PFSK-1 (cell line): ENCODE measurements around the gene MED28.

ENCODE experiments used
- FOXP2 ChIP-seq: optimal IDR thresholded peaks from 2 replicates; pipeline ENCODE3; 2011; ENCODE audit warnings: borderline replicate concordance, control low read depth, inconsistent platforms; ENCODE audit not compliant: insufficient read depth; ENCODE audit errors: extremely low read length, extremely low read depth
- POLR2AphosphoS5 ChIP-seq: IDR thresholded peaks from 2 replicates; pipeline ENCODE4 v1.6.1; 2012; ENCODE audit warnings: low read depth, mild to moderate bottlenecking, control low read depth, low read length, moderate library complexity
- REST ChIP-seq, 2 experiments: IDR thresholded peaks; 2 replicates each; pipeline versions ENCODE4 v1.6.1 to v1.8.0; 2011 to 2012; ENCODE audit warnings: low read depth in 2 of 2, low read length in 2 of 2, control low read depth in 1 of 2, inconsistent platforms in 1 of 2, mild to moderate bottlenecking in 1 of 2, moderate library complexity in 1 of 2; ENCODE audit not compliant: insufficient read depth in 1 of 2
- SIN3A ChIP-seq: IDR thresholded peaks from 2 replicates; pipeline ENCODE4 v1.6.1; 2012; ENCODE audit warnings: mild to moderate bottlenecking, low read length, moderate library complexity, borderline replicate concordance; ENCODE audit not compliant: insufficient read depth
- TAF1 ChIP-seq: IDR thresholded peaks from 2 replicates; pipeline ENCODE4 v1.6.1; 2012; ENCODE audit warnings: low read length, control low read depth, borderline replicate concordance; ENCODE audit not compliant: insufficient read depth

Gene MED28

GRCh38 chr4:17589355-17589754 is 25.1 kb upstream of the MED28 start:
- TF ChIP-seq REST (IDR thresholded peaks at IDR 0.05; ENCODE audit: insufficient read depth in 1 of 2, low read depth in 2 of 2, low read length in 2 of 2) = no peak
- no peak for TF ChIP-seq TAF1
- no peak for TF ChIP-seq POLR2AphosphoS5
- TF ChIP-seq SIN3A = no peak
- no peak for TF ChIP-seq FOXP2

- TF ChIP-seq REST (IDR thresholded peaks at IDR 0.05; ENCODE audit: insufficient read depth in 1 of 2, low read depth in 2 of 2, low read length in 2 of 2) (no peak), FOXP2 (no peak), SIN3A (no peak), TAF1 (no peak), POLR2AphosphoS5 (no peak)
Measured at GRCh38 chr4:17595471-17596005, 18.9 kb upstream of the MED28 start.

- no peak for TF ChIP-seq SIN3A
- TF ChIP-seq REST (IDR thresholded peaks at IDR 0.05; ENCODE audit: insufficient read depth in 1 of 2, low read depth in 2 of 2, low read length in 2 of 2) = no peak
- TF ChIP-seq FOXP2 = no peak
- no peak for TF ChIP-seq POLR2AphosphoS5
- no peak for TF ChIP-seq TAF1
Measured at GRCh38 chr4:17597517-17597916, 16.9 kb upstream of the MED28 start.

- TF ChIP-seq POLR2AphosphoS5 = no peak
- TF ChIP-seq REST (IDR thresholded peaks at IDR 0.05; ENCODE audit: insufficient read depth in 1 of 2, low read depth in 2 of 2, low read length in 2 of 2) = no peak
- no peak for TF ChIP-seq TAF1
- no peak for TF ChIP-seq SIN3A
- TF ChIP-seq FOXP2 = no peak
Measured at GRCh38 chr4:17599826-17600225, 14.6 kb upstream of the MED28 start.

GRCh38 chr4:17605236-17605635 is 9.2 kb upstream of the MED28 start:
- no peak for TF ChIP-seq FOXP2
- no peak for TF ChIP-seq SIN3A
- TF ChIP-seq POLR2AphosphoS5 = no peak
